T-helper 2 cell treated with Interferon-gamma antibody and Interleukin-4, amounts not matched to agents 5 μg/mL and 100 μg/mL, for 36 hours (primary cell): ENCODE measurements around the gene RASA4B.

Experiments used
- DNase-seq: peaks from one replicate; pipeline ENCODE4 v3.0.0; 2021; ENCODE audit warnings: low spot score
- H3K27ac Mint-ChIP-seq: one replicate; pipeline ENCODE4 v1.8.0; 2021; ENCODE audit warnings: mild to moderate bottlenecking, mixed read lengths
- H3K27me3 Mint-ChIP-seq: one replicate; pipeline ENCODE4 v1.8.0; 2021; ENCODE audit warnings: low read depth, mixed read lengths
- H3K36me3 Mint-ChIP-seq: one replicate; pipeline ENCODE4 v1.8.0; 2021; ENCODE audit warnings: low read depth, mixed read lengths
- H3K4me1 Mint-ChIP-seq: one replicate; pipeline ENCODE4 v1.8.0; 2021; ENCODE audit warnings: low read depth, mixed read lengths
- H3K4me3 Mint-ChIP-seq: one replicate; pipeline ENCODE4 v1.8.0; 2022; ENCODE audit warnings: mild to moderate bottlenecking, moderate library complexity, mixed read lengths
- H3K9me3 Mint-ChIP-seq: one replicate; pipeline ENCODE4 v1.8.0; 2021; ENCODE audit warnings: mixed read lengths

The RASA4B gene

DNA sequence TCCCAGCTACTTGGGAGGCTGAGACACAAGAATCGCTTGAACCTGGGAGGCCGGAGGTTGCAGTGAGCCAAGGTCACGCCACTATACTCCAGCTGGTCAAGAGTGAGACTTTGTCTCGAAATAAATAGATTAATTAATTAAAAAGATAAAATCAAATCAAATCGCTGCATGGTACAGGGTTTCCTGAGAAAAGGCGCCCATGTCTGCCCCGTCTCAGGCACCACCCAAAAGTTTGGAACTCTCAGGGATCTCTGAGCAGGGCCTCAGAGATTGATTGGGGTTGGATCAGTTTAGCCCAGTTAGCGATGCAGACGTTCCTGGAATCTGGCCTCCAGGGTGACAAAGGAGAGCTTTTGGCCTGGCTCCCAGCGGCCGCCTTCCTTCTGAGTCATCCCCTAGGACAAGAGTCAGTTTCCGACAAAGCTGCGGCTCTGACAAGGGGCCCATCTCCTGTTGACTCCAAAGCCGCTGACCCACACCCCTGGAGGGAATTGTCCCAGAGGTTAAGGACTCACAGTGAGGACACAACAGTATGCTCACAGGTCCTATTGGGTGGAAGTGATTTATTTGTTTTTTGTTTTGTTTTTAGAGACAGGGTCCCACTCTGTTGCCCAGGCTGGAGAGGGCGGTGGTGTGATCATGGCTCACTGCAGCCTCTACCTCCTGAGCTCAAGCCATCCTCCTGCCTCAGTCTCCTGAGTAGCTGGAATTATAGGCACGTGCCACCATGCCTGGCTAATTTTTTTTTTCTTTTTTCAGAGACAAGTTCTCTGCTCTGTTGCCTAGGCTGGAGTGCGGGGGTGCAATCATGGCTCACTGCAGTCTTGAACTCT lies 77.4 kb downstream of the RASA4B start:
- Mint-ChIP-seq H3K27ac (no peak overlapping the region), H3K36me3 (peaks cover 27% of the 10 kb centered on the region), H3K4me1 (peaks cover 3% of the 10 kb centered on the region), H3K27me3 (no peaks in the 10 kb centered on the region), H3K4me3 (no peak overlapping the region), H3K9me3 (no peaks in the 10 kb centered on the region)
- DNase-seq, result no peak

DNA sequence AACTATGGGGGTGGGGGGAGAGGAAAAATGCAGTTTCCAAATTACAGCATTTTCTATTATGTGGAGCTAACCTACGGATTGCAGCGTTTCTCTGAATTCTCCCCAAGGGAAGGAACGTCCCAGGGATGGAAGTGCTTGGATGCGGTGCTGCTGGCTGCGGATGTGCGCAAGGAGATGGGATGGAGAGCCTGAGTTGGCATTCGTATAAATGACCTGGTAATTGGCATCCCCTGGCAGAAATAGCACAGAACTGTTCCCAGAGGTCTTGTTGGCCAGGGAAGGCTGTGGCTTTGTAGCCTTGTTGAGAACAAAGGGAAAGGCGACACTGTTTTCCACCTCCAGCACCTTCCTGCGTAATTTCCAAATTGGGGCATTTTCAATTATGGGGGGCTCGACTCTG lies 81.5 kb downstream of the RASA4B start:
- Mint-ChIP-seq H3K4me1 (peaks cover 24% of the 10 kb centered on the region), H3K27me3 (no peaks in the 10 kb centered on the region), H3K4me3 (peak overlapping the region; percentile 55), H3K36me3 (peaks cover 21% of the 10 kb centered on the region), H3K9me3 (no peaks in the 10 kb centered on the region), H3K27ac (no peak overlapping the region)
- DNase-seq, result no peak

DNA sequence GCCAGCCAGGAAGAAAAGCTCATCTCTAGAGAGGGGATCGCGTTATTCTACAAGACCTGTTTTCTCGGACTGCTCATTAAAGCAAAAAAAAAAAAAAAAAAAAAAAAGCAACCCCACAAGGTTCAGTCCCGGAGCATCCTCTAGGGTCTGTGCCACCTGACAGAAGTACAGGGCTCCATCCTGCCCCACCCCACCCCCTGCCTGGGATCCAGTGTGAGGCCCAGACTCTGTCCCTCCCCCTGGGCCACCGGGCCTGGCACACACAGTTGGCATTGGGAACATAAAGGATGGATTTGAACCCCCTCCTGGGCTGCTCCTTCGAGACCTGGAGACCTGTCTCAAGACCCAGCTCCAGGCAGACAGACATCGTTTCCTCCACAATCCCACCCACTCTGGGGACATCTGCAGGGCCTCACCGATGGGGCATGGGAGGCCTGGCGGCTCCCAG lies 83.5 kb downstream of the RASA4B start:
- Mint-ChIP-seq H3K4me1 (peaks cover 39% of the 10 kb centered on the region), H3K4me3 (peak overlapping the region; percentile 89), H3K9me3 (no peaks in the 10 kb centered on the region), H3K27ac (peak overlapping the region; percentile 79), H3K36me3 (peaks cover 29% of the 10 kb centered on the region), H3K27me3 (no peaks in the 10 kb centered on the region)
- DNase-seq, result no peak

DNA sequence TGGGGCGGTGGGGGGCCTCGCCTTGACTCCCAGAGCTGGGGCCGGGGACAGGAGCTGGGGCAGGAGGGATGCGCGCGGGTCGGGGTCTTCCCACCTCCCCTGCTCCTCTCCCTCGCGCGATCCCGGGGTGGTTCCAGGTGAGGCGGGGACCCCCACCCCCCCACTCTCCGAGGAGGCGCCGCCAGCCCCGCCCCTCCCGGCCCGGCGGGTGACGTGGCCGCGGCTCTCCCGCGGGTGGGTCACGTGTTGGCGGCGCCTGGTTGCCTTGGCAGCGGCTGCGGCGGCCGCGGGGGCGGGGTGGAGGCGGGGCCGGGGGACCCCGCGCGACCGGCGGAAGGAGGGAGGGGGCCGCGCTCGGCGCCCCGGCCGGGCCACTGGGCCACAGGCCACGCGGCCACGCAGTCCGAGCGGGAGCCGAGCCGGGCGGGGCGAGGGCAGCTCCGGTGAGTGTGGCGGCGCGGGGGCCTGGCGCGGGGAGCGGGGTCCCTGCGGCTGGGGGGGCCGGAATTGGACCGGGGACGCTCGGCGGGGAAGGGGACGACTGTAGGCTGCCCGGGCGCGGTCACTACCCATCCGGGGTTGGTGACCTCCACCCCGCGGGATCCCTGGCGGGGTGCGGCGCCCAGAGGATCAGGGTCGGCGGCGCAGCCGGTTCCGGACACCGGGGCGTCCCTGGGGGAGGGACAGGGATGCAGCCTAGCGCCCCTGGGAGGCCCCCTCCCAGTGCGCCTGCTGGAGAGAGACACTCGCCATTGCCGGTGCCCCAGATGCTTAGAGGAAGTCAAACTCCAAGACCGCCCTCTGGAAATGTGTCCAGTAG lies 84.1 kb downstream of the RASA4B start, which contains the start of gene ORAI2:
Gene ORAI2, plus strand, starts transcription at position 357 of the 820 bp plus-strand sequence. CDS start 5,382 bp downstream, outside the sequence.
- no peaks in the 10 kb centered on the region for H3K9me3 Mint-ChIP-seq
- H3K27ac Mint-ChIP-seq, result peak within 1 kb of the TSS; percentile 93
- DNase-seq, result peak; percentile 83
- no peaks in the 10 kb centered on the region for H3K27me3 Mint-ChIP-seq
- peaks cover 40% of the 10 kb centered on the region for H3K4me1 Mint-ChIP-seq
- H3K36me3 Mint-ChIP-seq, result peaks cover 29% of the 10 kb centered on the region
- peak within 1 kb of the TSS; percentile 89 for H3K4me3 Mint-ChIP-seq
